Measurements from ENCODE around the gene ZIC3.

Gene ZIC3

DNA sequence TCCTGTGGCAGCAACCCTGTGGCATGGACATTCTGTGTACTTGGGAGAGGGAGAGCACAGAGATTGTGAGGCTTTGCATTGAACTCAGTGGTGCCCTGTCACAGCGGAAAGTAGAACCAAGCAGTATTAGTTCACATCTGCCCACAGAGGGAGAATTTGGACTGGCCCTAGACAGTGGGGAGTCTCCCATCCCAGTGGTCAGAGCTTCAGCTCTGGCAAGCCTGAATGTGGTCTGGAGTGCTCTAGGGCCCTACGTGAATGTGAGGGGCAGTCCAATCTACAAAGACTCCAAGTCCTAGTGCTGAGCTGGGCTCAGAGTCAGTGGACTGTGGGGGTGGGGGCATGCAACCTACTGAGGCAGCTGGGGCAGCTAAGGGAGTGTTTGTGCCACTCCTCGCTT lies 34.8 kb downstream of the ZIC3 start:
- no peak overlapping the region for H3K4me3 ChIP-seq (ENCODE audit: low read depth, low read length)
- TF ChIP-seq POLR2A (IDR thresholded peaks at IDR 0.05; ENCODE audit: extremely low read depth, insufficient read length) (no peak), MAX (IDR thresholded peaks at IDR 0.05; ENCODE audit: low read depth, low read length) (no peak), MYC (IDR thresholded peaks at IDR 0.05; ENCODE audit: low read depth, low read length) (no peak), CTCF (IDR thresholded peaks at IDR 0.05; ENCODE audit: low read depth, low read length) (no peak)
- no peak for DNase-seq (ENCODE audit: low read depth)
